B cell (primary cell): ENCODE data around the gene ARHGAP40.

Experiments used
- CTCF ChIP-seq: fragments of 200-600 bp; IDR thresholded peaks from one replicate; pipeline ENCODE4 v1.8.0; 2022; ENCODE audit warnings: antibody characterized with exemption, mild to moderate bottlenecking
- EZH2 ChIP-seq: IDR thresholded peaks from 2 replicates; pipeline ENCODE4 v1.6.1; 2012; ENCODE audit warnings: borderline replicate concordance, low read depth, mild to moderate bottlenecking, moderate library complexity, low read length; ENCODE audit not compliant: insufficient read depth, poor library complexity, severe bottlenecking

DNA sequence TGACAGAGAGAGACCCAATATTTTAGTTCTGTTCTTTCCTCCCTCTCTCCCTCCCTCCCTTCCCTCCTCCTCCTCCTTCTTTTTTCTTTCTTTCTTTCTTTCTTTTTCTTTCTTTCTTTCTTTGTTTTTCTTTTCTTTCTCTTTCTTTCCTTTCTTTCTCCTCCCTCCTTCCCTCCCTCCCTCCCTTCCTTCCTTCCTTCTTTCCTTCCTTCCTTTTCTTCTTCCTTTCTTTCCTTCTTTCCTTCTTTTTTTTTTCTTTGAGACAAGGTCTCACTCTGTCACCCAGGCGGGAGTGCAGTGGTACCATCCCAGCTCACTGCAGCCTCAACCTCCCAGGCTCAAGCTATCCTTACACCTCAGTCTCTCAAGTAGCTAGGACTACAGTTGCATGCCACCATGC is 28.4 kb downstream of the ARHGAP40 start:
- TF ChIP-seq CTCF (no peak), EZH2 (no peak)
